KMS-11 (cell line): ENCODE results near the gene TFDP2.
"Not testable (repeated sequence)": the region's sequence is repeated elsewhere in the genome, so short reads cannot be mapped to it uniquely, and the experiment has no call there.

Source experiments
- H2AFZ ChIP-seq: fragments of 200-600 bp; sonication (generic); 2 replicates; pipeline ENCODE4 v1.6.1; 2016; ENCODE audit warnings: antibody characterized with exemption, mixed run types, low read depth
- H3K27ac ChIP-seq: fragments of 200-600 bp; sonication (generic); 2 replicates; pipeline ENCODE4 v1.6.1; 2016; ENCODE audit warnings: mild to moderate bottlenecking, mixed run types
- H3K27me3 ChIP-seq: fragments of 200-600 bp; sonication (generic); 2 replicates; pipeline ENCODE4 v1.6.1; 2017; ENCODE audit warnings: mild to moderate bottlenecking, low read depth, mixed run types, moderate library complexity; ENCODE audit not compliant: insufficient read depth
- H3K36me3 ChIP-seq: fragments of 200-600 bp; sonication (generic); 2 replicates; pipeline ENCODE4 v1.6.1; 2017; ENCODE audit warnings: mild to moderate bottlenecking, mixed run types; ENCODE audit not compliant: insufficient read depth
- H3K4me1 ChIP-seq: fragments of 200-600 bp; sonication (generic); 2 replicates; pipeline ENCODE4 v1.6.1; 2016; ENCODE audit warnings: mild to moderate bottlenecking, low read depth, mixed run types; ENCODE audit not compliant: poor library complexity, severe bottlenecking
- H3K4me2 ChIP-seq: fragments of 200-600 bp; sonication (generic); 2 replicates; pipeline ENCODE4 v1.7.0; 2016; ENCODE audit warnings: mild to moderate bottlenecking, mixed run types
- H3K4me3 ChIP-seq: fragments of 200-600 bp; sonication (generic); IDR thresholded peaks from 2 replicates; pipeline ENCODE4 v1.6.1; 2017; ENCODE audit warnings: low read depth, low read length, mixed read lengths; ENCODE audit not compliant: insufficient read depth
- H3K79me2 ChIP-seq: fragments of 200-600 bp; sonication (generic); 2 replicates; pipeline ENCODE4 v1.6.1; 2016; ENCODE audit warnings: low read depth, mixed run types; ENCODE audit not compliant: insufficient read depth
- H3K9ac ChIP-seq: fragments of 200-600 bp; sonication (generic); 2 replicates; pipeline ENCODE4 v1.6.1; 2016; ENCODE audit warnings: mild to moderate bottlenecking, mixed run types
- H4K20me1 ChIP-seq: fragments of 200-600 bp; sonication (generic); 2 replicates; pipeline ENCODE4 v1.6.1; 2016; ENCODE audit warnings: mild to moderate bottlenecking, mixed run types; ENCODE audit not compliant: insufficient read depth
- TF ChIP-seq, protein P1 (sequence below): fragments of 200-600 bp; sonication (generic); conservative IDR thresholded peaks from 2 replicates; pipeline ENCODE4 v1.6.1; 2017; ENCODE audit warnings: low read depth, mild to moderate bottlenecking, antibody characterized with exemption, low read length, moderate library complexity, mixed read lengths

TFDP2 gene

DNA sequence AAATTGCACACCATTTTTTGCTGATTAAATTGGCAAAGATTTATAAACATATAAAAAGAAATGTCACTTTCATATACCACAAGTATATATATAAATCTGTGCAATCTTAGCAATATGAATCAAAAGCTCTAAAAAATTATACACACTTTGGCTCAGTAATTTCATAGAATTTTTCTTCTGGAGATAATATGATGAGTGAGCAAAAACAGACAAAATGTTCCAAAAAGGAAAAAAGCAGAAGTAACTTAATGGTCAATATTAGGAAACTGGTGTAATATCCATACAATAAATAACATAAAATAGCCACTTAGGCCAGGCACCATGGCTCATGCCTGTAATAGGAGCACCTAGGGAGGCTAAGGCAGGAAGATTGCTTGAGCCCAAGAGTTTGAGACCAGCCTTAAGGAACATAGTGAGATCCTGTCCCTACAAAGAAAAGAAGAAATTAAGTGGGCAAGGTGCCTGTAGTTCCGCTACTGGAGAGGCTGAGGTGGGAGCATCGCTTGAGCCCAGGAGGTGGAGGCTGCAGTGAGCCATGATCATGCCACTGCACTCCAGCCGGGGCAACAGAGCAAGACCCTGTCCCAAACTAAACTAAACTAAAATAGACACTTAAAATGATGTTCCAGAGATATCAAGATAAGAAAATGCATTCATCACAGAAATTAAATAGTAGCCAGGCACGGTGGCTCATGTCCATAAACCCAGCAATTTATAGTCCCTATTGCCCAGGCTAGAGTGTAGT, 52.1 kb downstream of the TFDP2 start:
- no peak overlapping the region for H3K4me3 ChIP-seq
- H4K20me1 ChIP-seq: no peaks in the 10 kb centered on the region

DNA sequence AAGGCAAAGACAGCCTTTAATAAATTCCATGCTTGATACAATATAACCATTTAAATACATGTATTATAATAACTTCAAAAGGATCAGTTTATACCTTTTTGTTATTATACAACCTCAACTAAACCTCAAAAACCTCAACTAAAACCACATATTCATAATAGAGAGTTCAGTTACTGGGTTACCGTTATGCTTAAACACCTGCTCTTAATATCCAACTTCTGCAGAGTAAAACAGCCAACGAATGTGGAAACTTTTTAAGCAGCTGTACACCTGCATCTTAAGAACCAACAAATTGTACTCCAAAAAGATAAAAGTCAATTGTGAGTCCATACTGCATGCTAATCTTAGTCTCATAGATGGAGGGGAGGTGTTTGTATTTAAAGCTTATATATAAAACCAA, 53.5 kb downstream of the TFDP2 start:
- H3K4me2 ChIP-seq: peak overlapping the region; percentile 54
- H3K4me1 ChIP-seq: peaks cover 63% of the 10 kb centered on the region
- H3K9ac ChIP-seq: peak overlapping the region; percentile 10; the same call in 1 of the 2 replicates
- H3K4me3 ChIP-seq: no peak overlapping the region
- H4K20me1 ChIP-seq: no peaks in the 10 kb centered on the region
- peak overlapping the region; percentile 68 for H3K27ac ChIP-seq
- no peak overlapping the region for H2AFZ ChIP-seq
- TF ChIP-seq, protein P1, sequence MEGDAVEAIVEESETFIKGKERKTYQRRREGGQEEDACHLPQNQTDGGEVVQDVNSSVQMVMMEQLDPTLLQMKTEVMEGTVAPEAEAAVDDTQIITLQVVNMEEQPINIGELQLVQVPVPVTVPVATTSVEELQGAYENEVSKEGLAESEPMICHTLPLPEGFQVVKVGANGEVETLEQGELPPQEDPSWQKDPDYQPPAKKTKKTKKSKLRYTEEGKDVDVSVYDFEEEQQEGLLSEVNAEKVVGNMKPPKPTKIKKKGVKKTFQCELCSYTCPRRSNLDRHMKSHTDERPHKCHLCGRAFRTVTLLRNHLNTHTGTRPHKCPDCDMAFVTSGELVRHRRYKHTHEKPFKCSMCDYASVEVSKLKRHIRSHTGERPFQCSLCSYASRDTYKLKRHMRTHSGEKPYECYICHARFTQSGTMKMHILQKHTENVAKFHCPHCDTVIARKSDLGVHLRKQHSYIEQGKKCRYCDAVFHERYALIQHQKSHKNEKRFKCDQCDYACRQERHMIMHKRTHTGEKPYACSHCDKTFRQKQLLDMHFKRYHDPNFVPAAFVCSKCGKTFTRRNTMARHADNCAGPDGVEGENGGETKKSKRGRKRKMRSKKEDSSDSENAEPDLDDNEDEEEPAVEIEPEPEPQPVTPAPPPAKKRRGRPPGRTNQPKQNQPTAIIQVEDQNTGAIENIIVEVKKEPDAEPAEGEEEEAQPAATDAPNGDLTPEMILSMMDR: no peak
- no peaks in the 10 kb centered on the region for H3K27me3 ChIP-seq
- H3K79me2 ChIP-seq: no peaks in the 10 kb centered on the region
- no peaks in the 10 kb centered on the region for H3K36me3 ChIP-seq

More for the DNA sequence above, 52.1 kb downstream of the TFDP2 start:
- H3K27me3 ChIP-seq: no peaks in the 10 kb centered on the region
- TF ChIP-seq, protein P1: no peak
- H3K9ac ChIP-seq: no peak overlapping the region
- no peak overlapping the region for H2AFZ ChIP-seq
- peak overlapping the region; percentile 54 for H3K4me2 ChIP-seq
- peaks cover 59% of the 10 kb centered on the region for H3K4me1 ChIP-seq
- no peaks in the 10 kb centered on the region for H3K36me3 ChIP-seq
- peak overlapping the region; percentile 68; the same call in 1 of the 2 replicates for H3K27ac ChIP-seq
- H3K79me2 ChIP-seq: no peaks in the 10 kb centered on the region

DNA sequence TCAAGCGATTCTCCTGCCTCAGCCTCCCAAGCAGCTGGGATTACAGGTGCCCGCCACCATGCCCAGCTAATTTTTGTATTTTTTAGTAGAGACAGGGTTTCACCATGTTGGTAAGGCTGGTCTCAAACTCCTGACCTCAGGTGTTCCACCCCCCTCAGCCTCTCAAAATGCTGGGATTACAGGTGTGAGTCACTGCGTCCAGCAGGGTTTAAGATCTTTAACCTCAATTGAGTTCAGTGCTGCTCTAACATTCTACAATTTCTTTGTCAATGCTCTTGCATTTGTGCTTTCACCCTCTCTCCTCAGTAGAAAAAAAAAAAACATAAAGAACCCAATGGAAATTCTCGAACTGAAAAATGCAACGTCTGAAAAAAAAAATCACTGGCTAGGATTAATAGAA, 60.4 kb downstream of the TFDP2 start:
- not testable (repeated sequence) for H3K4me2 ChIP-seq, H2AFZ ChIP-seq, H3K79me2 ChIP-seq, H3K27me3 ChIP-seq, H3K36me3 ChIP-seq, H3K9ac ChIP-seq, H3K4me3 ChIP-seq, H4K20me1 ChIP-seq, H3K27ac ChIP-seq
- peaks cover 20% of the 10 kb centered on the region for H3K4me1 ChIP-seq

DNA sequence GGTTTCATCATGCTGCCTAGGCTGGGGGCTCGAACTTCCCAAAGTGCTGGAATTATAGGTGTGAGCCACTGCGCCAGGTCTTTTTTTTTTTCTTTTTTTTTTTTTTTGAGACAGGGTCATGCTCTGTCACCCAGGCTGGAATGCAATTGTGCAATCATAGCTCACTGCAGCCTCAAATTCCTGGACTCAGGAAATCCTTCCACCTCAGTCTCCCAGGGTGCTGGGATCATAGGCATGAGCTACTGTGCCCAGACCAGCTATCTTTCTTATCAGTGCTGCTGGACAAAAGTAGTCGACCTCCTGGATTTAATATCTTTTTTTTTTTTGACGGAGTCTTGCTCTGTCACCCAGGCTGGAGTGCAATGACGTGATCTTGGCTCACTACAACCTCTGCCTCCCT, 60.8 kb downstream of the TFDP2 start:
- H3K79me2 ChIP-seq: no peaks in the 10 kb centered on the region
- H3K4me3 ChIP-seq: no peak overlapping the region
- TF ChIP-seq, protein P1: no peak
- no peaks in the 10 kb centered on the region for H3K36me3 ChIP-seq
- no peak overlapping the region for H3K9ac ChIP-seq
- no peaks in the 10 kb centered on the region for H4K20me1 ChIP-seq
- H3K4me2 ChIP-seq: no peak overlapping the region
- peaks cover 16% of the 10 kb centered on the region for H3K4me1 ChIP-seq
- no peak overlapping the region for H2AFZ ChIP-seq
- H3K27ac ChIP-seq: no peak overlapping the region
- no peaks in the 10 kb centered on the region for H3K27me3 ChIP-seq

DNA sequence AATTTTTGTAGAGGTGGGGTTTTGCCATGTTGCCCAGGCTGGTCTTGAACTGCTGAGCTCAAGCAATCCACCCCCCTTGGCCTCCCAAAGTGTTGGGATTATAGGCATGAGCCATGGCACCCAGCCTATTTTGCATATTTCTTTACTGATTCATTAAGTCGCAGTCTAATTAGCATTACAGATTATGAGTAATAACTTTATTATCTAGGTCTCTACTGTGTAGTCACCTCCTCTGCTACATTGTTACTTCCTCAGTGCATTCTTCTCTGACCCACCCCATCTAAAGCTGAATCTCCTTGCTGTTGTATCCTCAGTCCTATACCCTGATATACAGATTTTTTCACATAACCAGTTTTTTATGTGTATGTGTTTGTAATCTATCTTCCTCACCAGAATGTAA, 61.7 kb downstream of the TFDP2 start:
- H2AFZ ChIP-seq: no peak overlapping the region
- H3K27me3 ChIP-seq: no peaks in the 10 kb centered on the region
- H3K79me2 ChIP-seq: no peaks in the 10 kb centered on the region
- no peak overlapping the region for H3K27ac ChIP-seq
- H3K9ac ChIP-seq: no peak overlapping the region
- no peak overlapping the region for H3K4me3 ChIP-seq
- no peaks in the 10 kb centered on the region for H4K20me1 ChIP-seq
- no peaks in the 10 kb centered on the region for H3K36me3 ChIP-seq
- no peak overlapping the region for H3K4me2 ChIP-seq
- TF ChIP-seq, protein P1: no peak
- peaks cover 11% of the 10 kb centered on the region for H3K4me1 ChIP-seq
